A549 (cell line): ENCODE data around the gene CDC42SE2.

ENCODE experiments used
- CBX8 ChIP-seq: fragments of 200-600 bp; sonication (generic); IDR thresholded peaks from 2 replicates; pipeline ENCODE4 v1.6.1; 2016
- CTCF ChIP-seq: fragments of >200 bp; sonication (Bioruptor Twin); formaldehyde crosslinking; IDR thresholded peaks from 3 replicates; pipeline ENCODE4 v1.5.1; 2016
- EP300 ChIP-seq, 2 experiments: fragments of >200 bp; sonication (Bioruptor Twin); formaldehyde crosslinking; IDR thresholded peaks; 2 replicates in 1 of 2; 3 replicates in 1 of 2; pipeline ENCODE4 v1.6.1; 2016 to 2017
- HOXA7 ChIP-seq: fragments of 250-450 bp; sonication (Bioruptor Pico); IDR thresholded peaks from 2 replicates; pipeline ENCODE4 v1.5.0; 2020; ENCODE audit warnings: mild to moderate bottlenecking, moderate library complexity
- JUN ChIP-seq, 2 experiments: fragments of >200 bp; sonication (Bioruptor Twin); formaldehyde crosslinking; IDR thresholded peaks; 2 replicates in 1 of 2; 3 replicates in 1 of 2; pipeline ENCODE4 v1.6.1; 2016 to 2017
- JUNB ChIP-seq: fragments of >200 bp; sonication (Bioruptor Twin); formaldehyde crosslinking; IDR thresholded peaks from 2 replicates; pipeline ENCODE4 v1.6.1; 2016
- MYC ChIP-seq: IDR thresholded peaks from 2 replicates; pipeline ENCODE4 v1.6.1; 2012; ENCODE audit warnings: mild to moderate bottlenecking, inconsistent platforms, low read length, improper control_type of control experiment, borderline replicate concordance
- NPAS2 ChIP-seq: fragments of 250-450 bp; sonication (Bioruptor Pico); IDR thresholded peaks from 2 replicates; pipeline ENCODE4 v1.8.0; 2022; ENCODE audit warnings: mild to moderate bottlenecking, moderate library complexity, borderline replicate concordance
- NR3C1 ChIP-seq: fragments of >200 bp; sonication (Bioruptor Twin); formaldehyde crosslinking; IDR thresholded peaks from 3 replicates; pipeline ENCODE4 v1.6.1; 2017
- PBX3 ChIP-seq: IDR thresholded peaks from 2 replicates; pipeline ENCODE4 v1.6.1; 2012
- POLR2A ChIP-seq: IDR thresholded peaks from 2 replicates; pipeline ENCODE4 v1.6.1; 2012; ENCODE audit warnings: mild to moderate bottlenecking, low read length
- RAD21 ChIP-seq, 2 experiments: fragments of >200 bp in 1 of 2; sonication (Bioruptor Twin) in 1 of 2; formaldehyde crosslinking in 1 of 2; IDR thresholded peaks in 1 of 2; conservative IDR thresholded peaks in 1 of 2; 2 replicates in 1 of 2; 3 replicates in 1 of 2; pipeline ENCODE4 v1.6.1; 2012 to 2018; ENCODE audit warnings: inconsistent platforms in 1 of 2
- REST ChIP-seq: fragments of 200-600 bp; sonication (generic); IDR thresholded peaks from 2 replicates; pipeline ENCODE4 v1.6.1; 2016; ENCODE audit warnings: antibody characterized with exemption, mild to moderate bottlenecking, moderate library complexity

GRCh38 chr5:131250751-131251475 is 12.9 kb upstream of the CDC42SE2 start:
- TF ChIP-seq PBX3 = no peak
- TF ChIP-seq MYC = no peak
- no peak for TF ChIP-seq CTCF
- TF ChIP-seq POLR2A = no peak
- TF ChIP-seq CBX8 = no peak
- no peak for TF ChIP-seq NPAS2 (CRISPR knock-in tag)
- no peak for TF ChIP-seq JUN (IDR thresholded peaks at IDR 0.05)
- TF ChIP-seq HOXA7 (CRISPR knock-in tag) = no peak
- no peak for TF ChIP-seq JUNB
- TF ChIP-seq REST = no peak
- no peak for TF ChIP-seq RAD21 (conservative IDR thresholded peaks at IDR 0.05 in 1 of 2, IDR thresholded peaks at IDR 0.05 in 1 of 2)
- no peak for TF ChIP-seq EP300 (IDR thresholded peaks at IDR 0.05)
- TF ChIP-seq NR3C1 = no peak
